ENCODE data around the gene CBX8. TPM values are rescaled to one million over a fixed set of nuclear protein-coding genes. Genes with fewer than 3 reads are reported as not detected.

Gene CBX8
- total and polyA plus RNA-seq, 2 of the 13 experiments (the other 11 are each of a cell fraction or from before 2014, with no cell fraction given): 0.34 to 12.6 TPM

DNA sequence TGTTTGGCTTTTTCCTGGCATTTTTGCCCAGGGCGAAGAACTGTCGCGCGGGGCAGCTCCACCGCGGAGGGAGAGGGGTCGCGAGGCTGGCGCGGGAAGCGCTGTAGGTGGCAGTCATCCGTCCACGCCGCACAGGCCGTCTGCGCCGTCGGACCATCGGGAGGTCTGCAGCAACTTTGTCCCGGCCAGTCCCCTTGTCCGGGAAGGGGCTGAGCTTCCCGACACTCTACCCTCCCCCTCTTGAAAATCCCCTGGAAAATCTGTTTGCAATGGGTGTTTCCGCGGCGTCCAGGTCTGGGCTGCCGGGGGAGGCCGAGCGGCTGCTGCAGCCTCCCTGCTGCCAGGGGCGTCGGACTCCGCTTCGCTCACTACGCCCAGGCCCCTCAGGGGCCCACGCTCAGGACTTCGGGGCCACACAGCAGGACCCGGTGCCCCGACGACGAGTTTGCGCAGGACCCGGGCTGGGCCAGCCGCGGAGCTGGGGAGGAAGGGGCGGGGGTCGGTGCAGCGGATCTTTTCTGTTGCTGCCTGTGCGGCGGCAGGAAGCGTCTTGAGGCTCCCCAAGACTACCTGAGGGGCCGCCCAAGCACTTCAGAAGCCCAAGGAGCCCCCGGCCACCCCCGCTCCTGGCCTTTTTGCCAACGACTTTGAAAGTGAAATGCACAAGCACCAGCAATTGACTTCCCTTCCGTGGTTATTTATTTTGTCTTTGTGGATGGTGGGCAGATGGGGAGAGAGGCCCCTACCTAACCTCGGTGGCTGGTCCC is 44.7 kb upstream of the CBX8 start (continued):
- no peak for TF ChIP-seq ZNF407 (CRISPR knock-in tag; IDR thresholded peaks at IDR 0.05; ENCODE audit: not compliant biosample characterization)
- TF ChIP-seq ZNF143 (CRISPR knock-in tag; IDR thresholded peaks at IDR 0.05): no peak
- no peak for TF ChIP-seq ZNF232 (CRISPR knock-in tag; IDR thresholded peaks at IDR 0.05; ENCODE audit: borderline replicate concordance)
- no peak for TF ChIP-seq ZNF776 (CRISPR knock-in tag; IDR thresholded peaks at IDR 0.05)
- no peak for TF ChIP-seq HINFP (CRISPR knock-in tag; IDR thresholded peaks at IDR 0.05; ENCODE audit: low read depth)
- TF ChIP-seq GABPA (IDR thresholded peaks at IDR 0.05; ENCODE audit: low read depth, low read length): no peak
- no peak for TF ChIP-seq GABPA (CRISPR knock-in tag; IDR thresholded peaks at IDR 0.05; ENCODE audit: low read depth)
- no peak for TF ChIP-seq PHF5A (CRISPR knock-in tag; IDR thresholded peaks at IDR 0.05; ENCODE audit: low read depth, unreplicated experiment)
- no peak for TF ChIP-seq CBX5 (CRISPR knock-in tag; IDR thresholded peaks at IDR 0.05; ENCODE audit: borderline replicate concordance)
- TF ChIP-seq, protein P1, sequence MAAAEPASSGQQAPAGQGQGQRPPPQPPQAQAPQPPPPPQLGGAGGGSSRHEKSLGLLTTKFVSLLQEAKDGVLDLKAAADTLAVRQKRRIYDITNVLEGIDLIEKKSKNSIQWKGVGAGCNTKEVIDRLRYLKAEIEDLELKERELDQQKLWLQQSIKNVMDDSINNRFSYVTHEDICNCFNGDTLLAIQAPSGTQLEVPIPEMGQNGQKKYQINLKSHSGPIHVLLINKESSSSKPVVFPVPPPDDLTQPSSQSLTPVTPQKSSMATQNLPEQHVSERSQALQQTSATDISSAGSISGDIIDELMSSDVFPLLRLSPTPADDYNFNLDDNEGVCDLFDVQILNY (CRISPR knock-in tag; conservative IDR thresholded peaks at IDR 0.05): no peak
- TF ChIP-seq LCORL (IDR thresholded peaks at IDR 0.05): no peak
- TF ChIP-seq LCORL (CRISPR knock-in tag; IDR thresholded peaks at IDR 0.05): peak; percentile 29; the same call in 1 of the 2 replicates
- TF ChIP-seq DR1 (CRISPR knock-in tag; IDR thresholded peaks at IDR 0.05): peak; percentile 20; the same call in 1 of the 2 replicates
- no peak; the same call in 1 of the 2 replicates for TF ChIP-seq ZNF788 (CRISPR knock-in tag; IDR thresholded peaks at IDR 0.05; ENCODE audit: borderline replicate concordance)
- no peak for TF ChIP-seq ZNF691 (CRISPR knock-in tag; IDR thresholded peaks at IDR 0.05; ENCODE audit: borderline replicate concordance, low read depth)
- TF ChIP-seq KLF11 (CRISPR knock-in tag; IDR thresholded peaks at IDR 0.05): no peak

Measured in HepG2 (cell line).